ENCODE measurements around the gene SLC30A2.

GRCh38 chr1:26029054-26029863 lies 16.7 kb downstream of the SLC30A2 start:
- TF ChIP-seq CTCF (IDR thresholded peaks at IDR 0.05; ENCODE audit: low read length) (no peak), EZH2 (optimal IDR thresholded peaks at IDR 0.05; ENCODE audit: low read depth, low read length) (no peak), EZH2phosphoT487 (IDR thresholded peaks at IDR 0.05; ENCODE audit: low read length) (no peak)

Measured in MM.1S (cell line).